ENCODE results near the gene CTNNA2.

CTNNA2 gene

DNA sequence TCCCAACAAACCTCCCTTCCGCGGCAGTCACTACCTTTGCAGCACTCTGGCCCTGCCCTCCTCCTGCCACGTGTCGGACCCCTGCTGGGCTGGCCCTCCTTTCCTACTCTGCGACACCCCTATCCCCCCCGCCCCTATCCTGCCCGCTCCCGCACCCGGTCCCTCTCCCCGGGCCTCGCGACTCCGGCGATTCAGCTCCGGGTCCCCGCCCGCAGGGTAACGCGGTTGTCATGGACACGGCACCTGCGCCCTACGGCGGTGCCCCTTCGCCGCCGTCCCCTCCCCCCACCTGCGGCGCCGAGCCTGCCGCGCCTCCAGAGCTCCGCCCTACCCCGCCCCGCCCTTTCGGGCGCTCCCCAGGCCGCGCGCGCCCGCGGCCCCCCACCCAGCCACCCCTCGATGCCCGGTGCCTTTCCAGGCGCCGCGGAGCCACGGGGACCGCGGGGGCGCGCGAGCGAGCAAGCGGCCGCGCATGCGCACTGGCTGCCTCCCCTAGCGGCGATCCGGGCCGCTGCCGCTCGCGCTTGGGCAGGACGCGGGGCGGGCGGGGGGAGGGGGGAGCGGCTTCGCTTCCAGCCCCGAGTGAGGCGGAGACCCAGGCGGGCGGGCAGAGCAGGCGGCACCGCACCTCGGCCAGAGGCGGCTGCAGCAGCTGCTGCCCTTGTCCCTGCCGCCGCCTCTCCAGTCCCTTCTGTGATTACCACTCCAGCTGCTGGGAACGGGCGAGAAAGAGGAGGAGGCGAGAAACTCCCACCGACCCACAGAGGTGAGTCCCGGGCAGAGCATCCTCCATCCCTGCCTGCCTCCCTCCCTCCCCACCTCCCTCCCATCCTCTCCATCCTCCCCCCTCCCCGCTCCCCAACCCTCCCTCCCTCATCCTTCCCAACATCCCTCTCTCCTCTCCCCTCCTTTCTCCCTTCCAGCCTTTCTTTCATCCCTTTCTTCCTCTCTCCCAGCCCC, at the start of gene CTNNA2:
Gene CTNNA2, plus strand, starts transcription at position 610 of the 960 bp plus-strand sequence.
- peak; percentile 3 for DNase-seq (ENCODE audit: low read depth)

DNA sequence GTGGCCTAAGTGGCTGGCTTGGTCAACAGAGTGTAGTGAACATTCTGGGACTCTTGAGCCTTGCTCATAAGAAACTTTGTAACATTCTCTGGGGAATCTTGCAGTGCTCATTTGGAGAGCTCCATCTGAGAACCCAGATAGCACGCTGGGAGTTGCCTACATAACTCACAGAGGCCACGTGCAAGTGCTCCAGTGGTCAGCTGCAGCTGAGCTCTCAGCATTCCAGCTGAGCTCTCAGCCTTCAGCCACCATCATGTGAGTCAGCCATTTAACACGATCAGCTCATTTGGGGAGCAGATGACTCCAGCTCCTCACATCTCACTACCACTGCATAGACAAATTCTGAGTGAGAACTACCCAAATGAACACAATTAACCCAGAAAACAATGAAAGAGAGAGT, 25.5 kb upstream of the CTNNA2 start:
- no peak for DNase-seq (ENCODE audit: low read depth)

DNA sequence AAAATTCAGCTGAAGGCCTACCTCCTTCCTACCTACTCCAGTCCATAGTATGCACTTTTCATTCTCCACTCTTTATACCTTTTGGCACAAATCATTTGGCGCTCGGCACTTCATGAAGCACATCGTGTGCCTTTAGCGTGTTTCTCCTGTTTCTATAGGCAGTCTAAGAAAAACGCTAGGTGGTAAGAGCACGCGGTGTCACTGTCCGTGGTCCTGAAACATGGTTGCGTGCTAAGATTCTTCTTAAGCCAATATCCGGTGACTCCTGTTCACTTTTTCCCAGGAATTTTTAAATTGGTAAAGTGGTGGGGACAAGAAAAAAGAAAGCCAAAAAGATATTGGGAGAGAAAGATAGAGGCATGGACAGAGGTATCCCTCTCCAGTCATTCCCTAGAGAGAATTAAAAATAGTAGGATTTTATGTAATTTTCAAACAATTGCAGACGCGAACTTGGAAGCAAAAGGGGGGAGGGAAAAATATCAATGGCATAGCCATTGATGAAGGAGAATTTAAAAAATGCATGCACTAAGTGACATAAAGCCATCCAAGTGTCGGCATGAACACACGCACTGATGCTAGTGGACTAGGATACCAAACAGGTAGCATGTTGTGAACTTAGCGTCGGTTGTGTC, 1.4 kb upstream of the CTNNA2 start:
- no peak for DNase-seq (ENCODE audit: low read depth)

DNA sequence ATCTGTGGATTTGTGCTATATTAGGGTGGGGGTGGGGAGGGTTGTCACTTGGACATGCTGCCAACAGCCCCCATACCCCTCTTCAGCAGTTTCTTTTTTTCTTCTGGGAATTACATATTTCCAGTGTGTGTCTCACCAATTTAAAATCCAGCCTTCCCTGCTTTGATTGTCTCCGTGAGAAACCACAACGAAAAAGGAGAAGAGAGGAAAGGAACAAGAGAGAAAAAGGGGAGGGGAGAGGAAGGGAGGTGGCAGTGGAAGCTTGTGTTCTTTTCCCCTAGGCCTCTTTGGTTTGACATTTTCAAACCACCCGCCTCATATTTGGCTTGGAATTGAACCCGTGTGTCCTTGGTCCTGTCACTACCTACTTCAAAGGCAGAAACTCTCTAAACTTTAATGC, 860 bp downstream of the CTNNA2 start:
- DNase-seq (ENCODE audit: low read depth), result no peak

DNA sequence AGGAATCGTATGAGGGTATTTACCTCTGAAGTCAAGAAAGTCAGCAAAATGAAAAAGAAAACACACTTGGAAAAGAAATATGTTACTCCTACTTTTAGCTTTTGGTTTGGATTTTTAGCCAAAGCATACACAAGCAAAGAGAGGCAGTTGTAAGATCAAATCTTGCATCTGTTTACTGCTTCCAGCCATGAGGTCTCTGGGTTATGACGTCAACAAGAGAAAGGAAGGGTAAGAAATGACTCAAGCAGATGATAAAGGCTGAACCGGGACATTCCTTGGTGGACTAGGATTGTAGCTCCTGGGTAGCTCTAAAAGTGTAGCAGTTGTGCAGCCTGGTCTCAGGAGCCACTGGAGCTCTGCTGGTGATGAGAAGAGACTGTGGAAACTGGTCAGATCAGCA, 16.8 kb downstream of the CTNNA2 start:
- no peak for DNase-seq (ENCODE audit: low read depth)

DNA sequence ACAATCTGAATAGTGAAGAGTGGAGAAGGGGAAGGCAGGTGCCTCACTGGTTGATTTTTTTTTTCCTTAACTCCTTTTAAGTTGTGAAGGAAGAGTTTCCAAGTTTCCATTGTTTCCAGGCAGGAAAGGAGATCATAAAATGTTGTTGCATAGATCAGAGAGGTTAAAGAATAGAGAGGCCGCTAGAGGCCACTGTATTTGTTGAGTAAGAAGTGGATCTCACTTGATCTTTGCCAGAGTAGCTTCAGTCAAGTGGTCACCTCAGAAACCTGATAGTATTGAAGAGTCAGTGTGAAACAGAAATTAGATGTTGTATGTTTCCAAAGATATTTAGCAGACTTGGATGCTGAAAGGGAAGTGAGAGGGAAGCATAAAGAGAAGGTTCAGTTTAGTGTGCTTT, 17.6 kb downstream of the CTNNA2 start:
- DNase-seq (ENCODE audit: low read depth), result no peak

DNA sequence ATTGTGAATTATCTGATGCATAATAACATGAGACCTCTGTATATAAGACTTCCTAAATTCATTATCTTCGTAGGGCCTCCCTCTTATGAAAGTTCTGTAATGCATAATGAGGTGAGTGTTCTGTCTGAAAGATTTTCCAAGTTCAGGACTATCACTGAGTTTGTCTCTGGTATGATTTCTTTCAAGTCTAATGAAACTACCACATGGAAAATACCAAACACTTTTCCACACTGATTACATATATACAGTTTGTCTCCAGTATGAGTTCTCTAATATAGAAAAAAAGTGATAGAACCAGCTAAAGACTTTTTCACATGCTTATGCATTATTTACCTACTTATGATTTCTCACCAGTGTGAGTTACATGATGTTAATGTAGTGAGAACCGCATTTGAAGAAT, 34.7 kb downstream of the CTNNA2 start:
- no peak for DNase-seq (ENCODE audit: low read depth)

DNA sequence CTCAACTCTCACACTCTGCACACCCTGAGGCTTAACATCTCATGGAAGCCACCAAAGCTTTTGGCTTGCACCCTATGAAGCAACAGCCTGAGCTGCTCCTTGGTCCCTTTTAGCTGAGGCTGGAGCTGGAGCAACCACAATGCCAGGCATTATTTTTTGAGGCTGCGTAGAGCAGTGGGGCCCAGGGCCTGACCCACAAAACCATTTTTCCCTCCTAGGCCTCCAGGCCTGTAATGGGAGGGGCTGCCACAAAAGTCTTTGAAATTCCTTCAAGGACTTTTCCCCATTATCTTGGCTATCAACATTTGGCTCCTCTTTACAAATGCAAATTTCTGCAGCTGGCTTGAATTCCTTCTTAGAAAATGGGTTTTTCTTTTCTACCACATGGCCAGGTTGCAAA, 39.8 kb downstream of the CTNNA2 start:
- DNase-seq (ENCODE audit: low read depth), result no peak

DNA sequence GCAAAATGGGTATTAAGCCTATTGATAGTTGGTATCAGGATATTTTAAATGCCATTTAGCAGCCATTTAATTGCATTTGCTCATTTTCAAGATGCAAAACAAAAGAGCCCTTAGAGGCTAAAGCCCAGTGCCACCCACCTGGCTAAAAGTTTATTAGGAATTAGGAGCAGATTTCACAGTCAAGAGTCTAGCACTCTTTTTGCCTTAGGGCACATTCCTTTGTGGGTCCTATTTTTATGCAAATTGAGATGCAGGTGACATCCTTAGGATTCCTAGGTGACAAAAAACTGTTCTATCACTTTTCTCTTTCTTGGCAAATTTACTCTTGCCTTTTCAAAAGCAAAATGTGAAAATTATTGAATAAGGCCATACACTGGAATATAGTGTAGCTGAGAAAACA, 42.0 kb downstream of the CTNNA2 start:
- DNase-seq (ENCODE audit: low read depth), result no peak

DNA sequence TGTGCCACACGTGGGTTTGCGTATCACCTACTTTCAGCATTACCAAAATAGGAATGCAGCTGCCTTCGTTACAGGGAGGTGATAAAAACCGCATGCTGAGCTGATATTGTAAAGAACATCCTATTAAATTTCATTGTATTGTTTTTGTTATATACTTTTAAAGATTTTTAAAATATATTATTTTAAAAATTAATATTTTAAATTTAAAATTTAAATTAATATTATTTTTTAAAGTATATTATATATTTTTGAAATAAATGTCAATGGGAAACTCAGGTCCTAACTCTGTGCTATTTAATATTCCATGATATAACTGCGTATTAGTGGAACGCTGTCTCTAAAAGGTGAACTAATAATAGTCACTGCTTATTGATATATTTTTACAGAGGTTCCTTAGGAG, 51.2 kb downstream of the CTNNA2 start:
- DNase-seq (ENCODE audit: low read depth), result no peak

DNA sequence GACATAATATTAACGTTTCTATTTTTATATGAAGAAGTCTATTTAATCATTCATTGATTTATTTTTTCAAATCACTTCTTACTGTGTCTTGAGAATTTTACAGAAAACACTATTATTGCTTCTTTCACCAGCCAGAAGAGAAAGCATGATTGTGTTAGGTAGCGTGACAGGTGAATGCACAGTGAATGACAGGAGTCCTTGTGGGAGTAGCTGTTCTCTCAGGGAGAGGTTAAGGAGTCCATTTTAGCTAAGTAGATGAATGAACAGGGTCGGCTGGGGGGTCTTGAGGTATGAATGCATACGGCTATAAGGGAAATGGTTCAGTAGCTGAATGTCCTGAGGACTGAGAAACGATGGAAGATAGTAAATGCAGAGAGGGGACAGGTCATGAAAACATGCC, 56.2 kb downstream of the CTNNA2 start:
- no peak for DNase-seq (ENCODE audit: low read depth)

DNA sequence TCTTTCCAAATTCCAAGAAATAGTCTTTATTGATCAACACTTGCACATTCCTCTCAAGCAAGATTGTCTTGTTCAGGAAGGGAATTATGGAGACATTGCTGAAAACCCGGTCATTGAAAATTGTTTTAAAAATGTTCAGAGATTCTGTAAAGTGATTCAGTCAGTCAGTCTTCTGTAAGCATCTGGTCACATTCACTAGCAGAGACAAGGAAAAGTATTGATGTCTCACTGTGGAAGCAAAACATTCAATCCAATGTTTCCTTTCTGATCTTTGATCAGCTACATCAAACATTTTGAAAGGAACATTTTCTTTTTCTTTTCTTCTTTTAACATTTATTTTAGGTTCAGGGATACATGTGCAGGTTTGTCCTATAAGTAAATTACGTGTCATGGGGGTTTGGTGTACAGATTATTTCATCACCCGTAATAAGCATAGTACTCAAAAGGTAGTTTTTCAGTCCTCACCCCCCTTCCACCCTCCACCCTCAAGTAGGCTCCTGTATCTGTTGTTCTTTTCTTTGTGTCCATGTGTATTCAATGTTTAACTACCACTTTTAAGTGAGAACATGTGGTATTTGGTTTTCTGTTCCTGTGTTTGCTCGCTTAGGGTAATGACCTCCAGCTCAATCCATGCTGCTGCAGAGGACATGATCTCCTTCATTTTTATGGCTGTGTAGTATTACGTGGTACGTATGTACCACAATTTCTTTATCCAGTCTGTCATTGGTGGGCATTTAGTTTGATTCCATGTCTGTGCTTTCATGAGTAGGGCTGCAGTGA, 61.2 kb downstream of the CTNNA2 start:
- DNase-seq (ENCODE audit: low read depth), result no peak

DNA sequence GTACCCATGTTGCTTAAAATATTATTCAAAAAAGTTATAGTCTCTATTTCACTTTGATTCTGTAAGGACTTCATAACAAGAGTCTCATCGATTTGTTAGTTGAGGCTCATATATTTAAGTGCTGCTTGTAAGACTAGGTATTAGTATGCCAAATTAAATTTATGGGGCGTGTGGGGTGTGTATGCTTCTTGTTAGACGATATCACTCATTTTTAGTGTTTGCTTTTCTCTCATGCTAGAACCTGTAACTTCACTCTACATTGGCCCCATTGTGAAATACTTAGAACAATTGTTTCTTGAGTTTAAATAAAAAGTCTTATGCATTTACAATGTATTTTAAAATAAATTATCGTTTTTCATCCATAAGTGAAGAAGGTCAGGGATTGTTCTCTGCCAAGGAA, 63.6 kb downstream of the CTNNA2 start:
- no peak for DNase-seq (ENCODE audit: low read depth)

DNA sequence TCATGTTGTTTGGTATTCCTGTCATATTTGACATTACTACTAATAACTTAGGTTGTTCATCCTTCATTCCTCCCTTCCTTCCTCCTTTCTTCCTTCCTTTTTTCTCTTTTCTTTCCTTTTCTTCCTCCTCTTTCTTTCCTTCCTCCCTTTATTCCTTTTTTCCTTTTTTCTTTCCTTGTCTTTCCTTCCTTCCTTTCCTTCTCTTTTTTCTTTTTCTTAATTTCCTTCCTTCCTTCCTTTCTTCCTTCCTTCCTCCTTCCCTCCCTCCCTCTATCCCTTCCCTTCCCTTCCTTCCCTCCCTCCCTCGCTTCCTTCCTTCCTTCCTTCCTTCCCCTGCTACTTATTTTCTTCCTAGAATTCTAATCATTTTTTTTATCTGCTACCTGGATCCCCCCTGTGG, 66.1 kb downstream of the CTNNA2 start:
- no peak for DNase-seq (ENCODE audit: low read depth)

DNA sequence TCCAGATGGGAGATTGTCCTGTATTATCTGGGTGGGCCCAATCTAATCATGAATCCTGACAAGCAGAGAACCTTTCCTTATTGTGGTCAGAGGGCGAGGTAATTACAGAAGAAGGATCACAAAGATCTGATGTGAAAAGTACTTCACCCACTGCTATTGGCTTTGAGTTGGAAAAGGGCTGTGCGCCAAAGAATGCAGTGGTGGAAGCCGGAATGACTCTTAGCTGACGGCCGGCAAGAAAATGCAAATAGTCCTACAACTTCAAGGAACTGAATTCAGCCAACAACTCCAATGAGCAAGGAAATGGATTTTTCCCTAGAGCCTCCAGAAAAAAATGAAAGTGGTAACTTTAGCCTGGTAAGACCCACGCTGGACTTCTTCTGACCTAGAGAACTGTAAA, 67.3 kb downstream of the CTNNA2 start:
- DNase-seq (ENCODE audit: low read depth), result no peak

DNA sequence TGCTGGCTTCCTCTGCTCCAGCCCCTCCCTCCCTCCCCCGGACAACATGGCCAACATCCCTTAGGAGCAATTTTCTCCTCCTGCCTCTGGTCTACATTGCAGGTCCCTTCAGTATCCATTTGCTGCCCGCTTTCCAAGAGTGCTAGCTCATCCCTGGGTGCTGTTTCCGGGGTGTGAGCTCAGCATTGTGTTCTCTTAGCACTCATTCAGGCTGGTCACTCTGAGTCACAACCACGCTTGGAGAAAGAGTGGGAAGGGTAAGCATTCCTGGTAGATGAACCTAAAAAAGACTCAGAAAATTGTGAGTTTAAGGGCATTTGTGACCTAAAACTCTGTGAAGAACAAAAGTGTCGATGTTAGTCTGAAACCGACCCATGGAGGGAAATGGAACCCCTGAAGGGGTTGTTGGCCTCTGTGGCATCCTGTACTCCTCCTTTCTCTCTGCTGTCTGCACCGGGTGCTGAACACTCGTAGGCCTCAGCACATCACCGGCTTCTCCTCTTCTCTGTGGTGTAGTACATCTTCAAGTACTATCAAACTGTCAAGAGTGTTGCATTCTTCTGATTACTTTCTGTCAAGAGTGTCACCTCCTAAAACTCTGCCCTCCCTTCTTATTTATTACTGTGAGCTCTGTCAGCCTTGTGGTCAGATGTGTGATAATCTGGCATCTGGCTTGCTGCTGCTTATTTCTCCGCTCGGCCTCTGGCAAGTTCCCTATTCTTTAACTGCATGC, 73.0 kb downstream of the CTNNA2 start:
- DNase-seq (ENCODE audit: low read depth), result no peak

DNA sequence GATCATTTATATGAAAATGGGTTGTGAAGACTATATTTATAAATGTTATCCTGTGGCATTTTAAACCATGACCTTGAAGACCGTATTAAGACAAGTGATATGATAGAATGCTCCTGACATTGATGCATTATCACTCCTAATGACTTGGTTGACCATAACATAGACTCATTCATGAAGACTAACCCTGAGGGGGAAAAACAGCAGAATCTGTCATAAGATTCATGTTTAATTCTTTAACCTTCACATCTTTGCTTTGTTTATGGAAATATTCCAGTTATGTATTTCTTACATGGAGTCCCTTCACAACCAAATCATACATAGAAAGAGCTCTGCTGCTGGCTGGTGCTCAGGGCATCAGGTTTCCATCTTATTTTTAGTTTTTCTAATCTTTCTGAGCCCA, 78.4 kb downstream of the CTNNA2 start:
- DNase-seq (ENCODE audit: low read depth), result no peak

DNA sequence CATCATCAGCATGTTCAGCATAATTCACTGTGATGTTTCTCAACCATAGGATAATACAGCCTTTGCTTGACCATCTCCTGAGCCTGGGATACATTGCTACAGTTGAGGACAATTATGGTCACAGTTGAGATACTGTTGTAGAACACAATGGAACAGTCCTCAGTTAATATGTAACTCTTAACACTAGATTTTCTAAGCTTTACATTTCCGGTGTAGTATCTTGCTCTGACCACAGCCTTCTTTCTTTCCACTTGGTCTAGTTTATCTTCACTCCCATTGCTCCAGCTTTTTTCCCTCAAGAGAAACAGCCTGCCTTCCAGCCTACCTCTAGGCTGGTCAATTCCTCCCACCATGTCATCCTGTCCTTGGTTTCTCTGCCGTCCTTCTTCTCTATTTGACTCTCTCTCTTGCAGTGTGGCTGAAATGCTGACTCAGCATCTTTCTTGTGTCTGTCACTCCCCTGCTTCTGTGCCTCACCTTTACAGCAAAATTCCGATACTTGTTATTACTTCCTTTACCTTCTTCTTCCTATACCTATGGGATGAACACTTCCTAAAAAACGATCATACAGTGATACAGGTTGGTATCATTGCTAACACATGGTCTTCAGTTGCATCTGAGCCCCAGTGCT, 80.5 kb downstream of the CTNNA2 start:
- no peak for DNase-seq (ENCODE audit: low read depth)

DNA sequence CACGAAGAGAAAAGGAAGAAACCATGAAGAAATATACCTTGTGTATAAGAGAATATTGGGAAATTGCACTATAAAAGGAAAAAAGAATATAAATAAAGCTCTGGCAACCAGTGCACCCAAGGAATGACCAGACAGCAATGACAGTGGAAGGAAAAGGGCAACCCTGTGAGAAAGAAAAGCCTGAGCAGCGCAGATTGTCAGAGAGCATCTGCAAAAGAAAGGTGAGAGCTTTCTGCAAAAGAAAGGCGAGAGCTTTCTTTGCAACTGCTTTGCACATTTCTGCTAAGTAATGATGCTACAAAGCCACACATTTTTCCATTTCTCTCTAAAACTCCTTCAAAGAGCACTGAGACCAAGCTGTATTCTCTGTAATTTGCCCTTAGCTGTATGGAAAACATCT, 83.6 kb downstream of the CTNNA2 start:
- no peak for DNase-seq (ENCODE audit: low read depth)

DNA sequence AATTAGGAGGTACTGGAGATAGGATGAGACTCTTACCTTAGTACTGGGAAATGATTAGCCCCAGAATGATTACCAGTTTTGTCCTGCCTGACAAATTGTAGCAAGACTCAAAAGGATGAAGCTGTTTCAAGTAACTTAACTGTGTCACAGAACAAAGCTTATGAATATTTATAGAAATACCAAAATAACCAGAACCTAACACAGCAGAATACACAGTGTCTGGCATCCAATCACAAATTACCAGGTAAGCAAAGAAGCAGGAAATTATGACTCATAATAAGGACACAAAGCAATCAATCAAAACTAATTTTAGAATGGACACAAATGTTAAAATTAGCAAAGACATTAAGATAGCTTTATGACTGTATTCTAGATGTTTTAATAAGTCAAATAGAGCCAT, 91.9 kb downstream of the CTNNA2 start:
- DNase-seq (ENCODE audit: low read depth), result no peak

DNA sequence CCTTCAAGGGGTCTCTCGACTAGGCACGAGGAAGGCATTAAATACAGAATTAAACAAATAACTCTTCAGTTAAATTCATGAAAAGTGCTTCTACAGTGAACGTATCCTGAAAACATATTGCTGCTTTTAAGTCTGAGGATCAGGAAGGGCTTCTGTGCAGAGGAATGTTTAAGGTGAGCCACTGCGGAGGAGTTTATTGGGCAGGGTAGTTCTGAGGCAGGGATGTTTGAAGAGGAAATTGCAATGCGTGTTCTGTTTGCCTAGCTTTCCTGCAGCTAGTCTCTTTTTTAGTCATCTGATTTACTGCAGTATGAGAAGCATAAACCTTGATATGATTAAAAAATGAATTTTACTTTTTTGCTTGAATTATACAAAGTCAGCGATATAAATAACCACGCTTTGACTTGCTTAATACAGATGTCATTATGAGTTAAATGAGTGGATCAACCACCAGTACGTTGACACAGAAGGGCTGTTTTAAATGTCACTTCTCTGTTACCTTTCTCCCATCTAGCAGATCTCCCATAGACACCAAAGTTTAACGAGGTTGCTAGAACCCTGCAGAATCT, 98.7 kb downstream of the CTNNA2 start:
- no peak for DNase-seq (ENCODE audit: low read depth)
